Measurements from ENCODE around the gene SSNA1.

The SSNA1 gene

DNA sequence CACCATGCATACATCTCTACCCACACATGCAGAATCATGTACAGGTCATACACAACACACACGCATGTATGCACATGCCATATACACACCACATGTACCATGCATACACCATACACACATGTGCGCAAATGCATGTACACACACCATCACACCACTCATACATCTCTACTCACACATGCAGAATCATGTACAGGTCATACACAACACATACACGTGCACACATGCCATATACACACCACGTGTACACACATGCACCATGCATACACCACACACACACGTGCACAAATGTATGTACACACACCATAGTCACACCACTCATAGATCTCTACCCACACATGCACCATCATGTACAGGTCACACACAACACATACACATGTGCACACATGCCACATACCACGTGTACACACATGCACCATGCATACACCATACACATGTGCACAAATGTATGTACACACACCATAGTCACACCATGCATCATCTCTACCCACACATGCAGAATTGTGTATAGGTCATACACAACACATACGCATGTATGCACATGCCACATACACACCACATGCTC lies 35.6 kb upstream of the SSNA1 start:
- DNase-seq (ENCODE audit: low read depth in 2 of 2), result no peak

DNA sequence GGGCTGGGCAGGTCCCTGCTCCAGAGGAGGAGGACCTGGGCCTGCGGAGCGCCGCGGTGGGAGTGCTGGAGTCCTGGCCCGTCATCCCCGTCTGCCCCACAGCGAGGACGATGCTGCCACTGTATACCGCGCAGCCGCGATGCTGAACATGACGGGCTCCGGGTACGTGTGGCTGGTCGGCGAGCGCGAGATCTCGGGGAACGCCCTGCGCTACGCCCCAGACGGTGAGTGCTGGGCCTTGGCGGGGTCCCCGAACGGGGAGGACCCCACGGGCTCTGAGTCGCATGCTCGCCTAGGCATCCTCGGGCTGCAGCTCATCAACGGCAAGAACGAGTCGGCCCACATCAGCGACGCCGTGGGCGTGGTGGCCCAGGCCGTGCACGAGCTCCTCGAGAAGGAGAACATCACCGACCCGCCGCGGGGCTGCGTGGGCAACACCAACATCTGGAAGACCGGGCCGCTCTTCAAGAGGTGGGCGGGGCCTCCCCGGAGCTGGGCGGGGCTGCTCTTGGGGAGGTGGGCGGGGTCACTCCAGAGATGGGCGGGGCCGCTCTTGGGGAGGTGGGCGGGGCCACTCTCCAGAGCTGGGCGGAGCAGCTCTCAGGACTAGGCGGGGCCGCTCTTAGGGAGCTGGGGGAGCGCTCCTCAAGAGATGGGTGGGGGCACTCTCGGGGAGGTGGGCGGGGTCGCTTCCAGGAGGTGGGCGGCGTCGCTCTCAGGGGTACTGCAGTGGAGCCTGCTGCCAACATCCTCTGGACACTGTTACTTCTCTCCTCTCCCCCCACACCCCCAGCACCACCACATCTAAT lies 31.7 kb upstream of the SSNA1 start:
- peak; percentile 52 to 60 for DNase-seq (ENCODE audit: low read depth in 2 of 2)

DNA sequence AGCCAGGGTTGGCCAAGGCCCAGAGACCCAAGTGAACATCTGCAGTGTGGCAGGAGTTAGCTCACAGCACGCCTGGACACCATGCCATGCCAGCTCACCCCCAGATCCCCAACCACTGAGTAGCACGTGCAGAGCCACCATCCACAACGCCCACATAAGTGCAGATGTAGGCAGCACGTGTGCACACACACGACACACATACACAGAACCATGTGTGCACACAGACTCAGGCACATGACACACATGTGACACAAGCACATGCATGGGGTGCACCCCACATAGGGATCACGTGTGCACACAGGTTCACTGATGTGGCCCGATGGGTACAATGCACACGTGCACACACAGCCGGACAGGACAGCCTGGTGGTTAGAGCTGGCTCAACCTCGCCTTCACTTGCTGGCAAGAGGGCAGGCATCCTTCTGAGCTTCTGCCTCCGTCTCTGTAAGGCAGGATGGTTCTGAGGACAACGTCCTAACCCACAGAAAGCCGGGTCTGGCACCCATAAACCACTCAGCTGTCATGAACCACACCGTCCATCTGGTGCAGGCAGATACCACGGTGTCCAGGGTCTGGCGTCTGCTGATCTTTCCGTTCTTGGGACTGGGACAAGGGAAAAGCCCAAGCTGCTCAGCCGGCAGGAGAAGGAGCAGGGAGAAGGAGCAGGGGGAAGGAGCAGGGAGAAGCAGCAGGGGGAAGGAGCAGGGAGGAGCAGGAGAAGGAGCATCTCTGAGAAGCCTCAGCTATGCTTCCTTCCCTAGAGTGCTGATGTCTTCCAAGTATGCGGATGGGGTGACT lies 30.7 kb upstream of the SSNA1 start:
- DNase-seq (ENCODE audit: low read depth in 2 of 2), result no peak

DNA sequence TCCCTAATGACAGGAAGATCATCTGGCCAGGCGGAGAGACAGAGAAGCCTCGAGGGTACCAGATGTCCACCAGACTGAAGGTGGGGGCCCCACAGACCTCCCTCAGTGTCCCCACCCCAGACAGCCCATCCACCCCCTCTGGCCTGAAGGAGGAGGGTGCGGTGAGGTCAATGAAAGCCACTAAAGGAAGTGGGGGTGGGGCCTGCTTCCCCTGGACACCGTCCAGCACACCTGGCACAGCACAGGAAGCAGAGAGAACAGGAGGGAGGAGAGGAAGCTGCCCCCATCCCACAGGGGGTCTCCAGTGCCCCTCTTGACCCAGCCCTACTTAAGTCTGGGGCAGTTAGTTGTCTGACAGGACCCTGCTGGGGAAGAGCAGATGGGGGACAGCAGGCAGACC lies 29.9 kb upstream of the SSNA1 start:
- DNase-seq (ENCODE audit: low read depth in 2 of 2), result no peak

DNA sequence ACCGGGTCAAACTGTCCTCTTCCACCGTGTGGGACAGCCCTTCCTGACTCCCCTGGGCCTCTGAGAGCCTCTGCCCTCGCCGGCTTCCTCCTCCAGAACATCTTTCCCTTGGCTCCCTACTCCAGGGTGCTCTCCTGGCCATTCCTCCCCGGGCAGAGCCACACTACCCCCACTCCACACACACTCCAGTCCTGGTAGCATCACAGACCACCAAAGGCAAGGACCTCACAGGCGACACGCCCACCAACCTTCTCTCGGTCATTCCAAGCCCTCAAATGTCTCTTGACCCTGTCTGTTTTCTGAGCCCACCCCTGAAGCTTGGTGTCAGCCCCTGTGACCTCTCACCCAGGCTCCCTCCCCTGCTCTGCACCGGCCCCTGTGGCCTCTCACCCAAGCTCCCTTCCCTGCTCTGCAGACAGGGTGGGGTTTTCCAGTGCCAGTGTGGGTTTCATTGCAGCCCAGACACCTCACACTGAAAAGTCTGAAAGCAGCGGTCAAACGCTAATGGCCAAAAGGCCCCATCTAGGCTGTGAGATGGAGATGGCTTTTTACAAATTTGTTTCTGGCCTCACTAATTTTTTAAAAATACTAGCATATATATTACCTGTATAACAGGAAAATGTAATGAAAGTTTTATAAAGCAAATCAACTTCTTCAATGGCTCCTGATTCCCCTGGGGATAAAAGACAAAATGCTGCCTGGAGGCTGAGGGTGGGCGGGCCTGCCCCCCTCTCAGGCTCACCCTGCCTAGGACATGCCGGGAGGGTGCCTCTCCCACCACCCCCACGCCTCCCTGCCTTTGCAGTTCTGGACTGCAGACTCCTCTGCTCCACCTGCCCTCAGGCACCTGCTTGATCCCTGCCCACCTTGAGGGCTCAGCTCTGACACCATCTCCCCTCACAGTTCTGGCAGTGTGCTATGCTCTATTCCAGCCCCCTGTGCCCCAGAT lies 29.1 kb upstream of the SSNA1 start:
- DNase-seq (ENCODE audit: low read depth in 2 of 2), result no peak

DNA sequence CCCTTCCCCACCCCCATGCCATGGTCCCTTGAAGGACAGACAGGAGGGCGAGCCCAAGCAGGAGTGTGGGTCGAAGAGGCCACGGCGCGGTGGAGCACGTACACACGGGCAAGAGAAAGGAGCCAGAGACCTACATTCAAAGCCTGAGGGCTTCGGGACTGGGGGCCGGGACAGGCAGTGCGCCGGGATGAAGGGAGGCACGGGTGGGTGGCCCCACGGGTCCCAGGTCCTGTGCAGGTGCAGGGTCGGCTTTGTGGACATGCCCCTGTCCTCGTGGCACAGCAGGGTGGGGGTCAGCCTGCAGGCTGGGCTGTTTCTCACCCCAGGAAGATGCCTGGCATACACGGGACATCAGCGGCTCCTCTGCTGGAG lies 28.4 kb upstream of the SSNA1 start:
- DNase-seq (ENCODE audit: low read depth in 2 of 2), result no peak

DNA sequence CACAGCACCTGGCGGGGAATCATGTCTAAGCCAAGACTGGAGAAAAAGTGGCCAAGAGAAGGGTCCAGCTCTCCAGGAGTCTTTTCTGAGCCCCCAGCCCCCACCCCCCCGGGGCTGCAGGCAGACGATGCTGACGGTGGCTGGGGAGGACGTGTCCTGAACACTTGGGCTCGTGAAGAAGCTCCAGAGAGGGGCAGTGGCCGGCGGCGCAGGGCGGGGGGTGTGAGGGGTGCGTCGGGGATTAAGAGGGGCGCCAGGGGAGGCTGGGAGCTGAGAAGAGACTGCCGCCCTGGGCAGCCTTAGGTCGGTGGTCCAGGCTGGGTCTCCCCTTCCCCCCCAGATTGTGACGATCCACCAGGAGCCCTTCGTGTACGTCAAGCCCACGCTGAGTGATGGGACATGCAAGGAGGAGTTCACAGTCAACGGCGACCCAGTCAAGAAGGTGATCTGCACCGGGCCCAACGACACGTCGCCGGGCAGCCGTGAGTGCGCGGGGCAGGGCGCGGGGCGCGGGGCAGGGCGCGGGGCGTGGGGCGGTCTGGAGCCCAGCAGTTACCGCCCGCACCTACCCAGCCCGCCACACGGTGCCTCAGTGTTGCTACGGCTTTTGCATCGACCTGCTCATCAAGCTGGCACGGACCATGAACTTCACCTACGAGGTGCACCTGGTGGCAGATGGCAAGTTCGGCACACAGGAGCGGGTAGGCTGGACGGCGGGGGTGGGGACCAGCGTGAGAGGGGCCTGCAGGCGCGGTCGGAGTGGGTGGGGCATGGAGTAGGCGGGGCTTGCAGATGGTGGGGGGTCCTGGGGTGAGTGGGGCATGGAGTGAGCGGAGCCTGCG lies 27.5 kb upstream of the SSNA1 start:
- no peak for DNase-seq (ENCODE audit: low read depth in 2 of 2)

DNA sequence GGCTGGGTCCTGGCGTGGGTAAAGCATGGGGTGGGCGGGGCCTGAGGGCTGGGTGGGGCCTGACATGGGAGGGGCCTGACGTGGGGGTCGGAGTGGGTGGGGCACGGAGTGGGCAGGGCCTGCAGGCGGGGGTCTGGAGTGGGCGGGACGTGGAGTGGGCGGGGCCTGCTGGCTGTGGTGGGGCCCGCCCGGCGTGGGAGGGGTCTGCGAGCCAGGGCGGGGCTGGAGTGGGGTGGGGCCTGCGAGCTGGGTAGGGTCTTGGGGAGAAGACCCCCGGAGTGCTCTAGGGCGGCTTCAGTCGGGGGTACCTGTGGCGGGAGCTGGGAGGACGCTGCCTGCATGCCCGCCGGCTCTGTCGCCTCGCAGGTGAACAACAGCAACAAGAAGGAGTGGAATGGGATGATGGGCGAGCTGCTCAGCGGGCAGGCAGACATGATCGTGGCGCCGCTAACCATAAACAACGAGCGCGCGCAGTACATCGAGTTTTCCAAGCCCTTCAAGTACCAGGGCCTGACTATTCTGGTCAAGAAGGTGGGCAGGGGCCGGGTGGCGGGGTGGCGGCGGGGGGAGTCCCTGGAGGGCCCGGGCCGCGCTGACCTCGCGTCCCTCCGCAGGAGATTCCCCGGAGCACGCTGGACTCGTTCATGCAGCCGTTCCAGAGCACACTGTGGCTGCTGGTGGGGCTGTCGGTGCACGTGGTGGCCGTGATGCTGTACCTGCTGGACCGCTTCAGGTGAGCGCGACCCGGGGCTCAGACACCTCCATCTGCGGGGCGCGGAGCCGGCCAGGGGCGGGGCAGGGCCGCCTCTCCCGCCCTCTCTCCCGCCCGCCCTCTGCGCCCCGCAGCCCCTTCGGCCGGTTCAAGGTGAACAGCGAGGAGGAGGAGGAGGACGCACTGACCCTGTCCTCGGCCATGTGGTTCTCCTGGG lies 26.7 kb upstream of the SSNA1 start:
- DNase-seq (ENCODE audit: low read depth in 2 of 2), result no peak

DNA sequence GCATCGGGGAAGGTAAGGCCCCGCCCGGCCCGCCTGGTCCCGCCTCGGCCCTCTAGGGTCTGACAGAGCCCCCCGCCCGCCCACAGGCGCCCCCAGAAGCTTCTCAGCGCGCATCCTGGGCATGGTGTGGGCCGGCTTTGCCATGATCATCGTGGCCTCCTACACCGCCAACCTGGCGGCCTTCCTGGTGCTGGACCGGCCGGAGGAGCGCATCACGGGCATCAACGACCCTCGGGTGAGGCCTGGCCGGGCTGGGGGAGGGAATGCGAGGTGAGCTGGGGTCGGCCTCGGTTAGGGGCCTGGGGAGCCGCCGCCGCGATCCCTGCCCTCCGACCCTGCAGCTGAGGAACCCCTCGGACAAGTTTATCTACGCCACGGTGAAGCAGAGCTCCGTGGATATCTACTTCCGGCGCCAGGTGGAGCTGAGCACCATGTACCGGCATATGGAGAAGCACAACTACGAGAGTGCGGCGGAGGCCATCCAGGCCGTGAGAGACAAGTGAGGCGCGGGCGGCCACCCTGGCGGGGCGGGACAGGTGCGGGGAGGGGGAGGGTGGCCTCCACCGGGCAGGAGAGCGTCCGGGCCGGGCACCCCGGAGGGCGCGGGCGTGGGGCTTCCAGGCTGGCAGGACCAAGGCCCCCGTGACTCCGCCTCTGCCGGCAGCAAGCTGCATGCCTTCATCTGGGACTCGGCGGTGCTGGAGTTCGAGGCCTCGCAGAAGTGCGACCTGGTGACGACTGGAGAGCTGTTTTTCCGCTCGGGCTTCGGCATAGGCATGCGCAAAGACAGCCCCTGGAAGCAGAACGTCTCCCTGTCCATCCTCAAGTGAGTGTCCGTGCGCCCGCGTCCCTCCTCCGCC lies 25.7 kb upstream of the SSNA1 start:
- no peak for DNase-seq (ENCODE audit: low read depth in 2 of 2)

DNA sequence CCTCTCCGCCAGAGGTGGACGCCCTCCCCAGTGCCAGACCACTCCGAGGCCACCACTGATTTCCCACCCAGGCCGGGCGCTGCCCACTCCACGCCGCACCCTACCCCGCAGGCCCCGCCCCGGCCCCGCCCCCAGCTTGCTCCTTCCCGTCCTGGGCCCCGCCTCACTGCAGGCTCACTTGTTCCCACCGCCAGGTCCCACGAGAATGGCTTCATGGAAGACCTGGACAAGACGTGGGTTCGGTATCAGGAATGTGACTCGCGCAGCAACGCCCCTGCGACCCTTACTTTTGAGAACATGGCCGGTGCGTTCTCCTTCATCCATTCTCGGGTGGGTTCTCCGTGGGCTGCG lies 25.1 kb upstream of the SSNA1 start:
- no peak for DNase-seq (ENCODE audit: low read depth in 2 of 2)

DNA sequence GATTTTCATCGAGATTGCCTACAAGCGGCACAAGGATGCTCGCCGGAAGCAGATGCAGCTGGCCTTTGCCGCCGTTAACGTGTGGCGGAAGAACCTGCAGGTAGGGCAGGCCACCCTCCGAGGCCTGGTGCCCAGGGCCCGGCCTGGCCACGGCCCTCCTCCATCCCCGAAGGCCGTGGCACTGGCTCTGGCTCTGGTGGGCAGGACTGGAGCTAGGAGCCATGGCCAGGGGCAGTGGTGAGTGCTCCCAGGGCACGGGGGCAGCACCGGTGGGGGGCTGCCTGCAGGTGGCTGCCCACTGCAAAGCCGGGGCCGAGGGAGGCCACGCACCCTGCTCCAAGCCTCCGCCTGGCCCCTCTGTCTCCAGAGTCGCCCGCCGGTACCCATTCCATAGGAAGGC lies 24.7 kb upstream of the SSNA1 start:
- DNase-seq (ENCODE audit: low read depth in 2 of 2), result no peak

DNA sequence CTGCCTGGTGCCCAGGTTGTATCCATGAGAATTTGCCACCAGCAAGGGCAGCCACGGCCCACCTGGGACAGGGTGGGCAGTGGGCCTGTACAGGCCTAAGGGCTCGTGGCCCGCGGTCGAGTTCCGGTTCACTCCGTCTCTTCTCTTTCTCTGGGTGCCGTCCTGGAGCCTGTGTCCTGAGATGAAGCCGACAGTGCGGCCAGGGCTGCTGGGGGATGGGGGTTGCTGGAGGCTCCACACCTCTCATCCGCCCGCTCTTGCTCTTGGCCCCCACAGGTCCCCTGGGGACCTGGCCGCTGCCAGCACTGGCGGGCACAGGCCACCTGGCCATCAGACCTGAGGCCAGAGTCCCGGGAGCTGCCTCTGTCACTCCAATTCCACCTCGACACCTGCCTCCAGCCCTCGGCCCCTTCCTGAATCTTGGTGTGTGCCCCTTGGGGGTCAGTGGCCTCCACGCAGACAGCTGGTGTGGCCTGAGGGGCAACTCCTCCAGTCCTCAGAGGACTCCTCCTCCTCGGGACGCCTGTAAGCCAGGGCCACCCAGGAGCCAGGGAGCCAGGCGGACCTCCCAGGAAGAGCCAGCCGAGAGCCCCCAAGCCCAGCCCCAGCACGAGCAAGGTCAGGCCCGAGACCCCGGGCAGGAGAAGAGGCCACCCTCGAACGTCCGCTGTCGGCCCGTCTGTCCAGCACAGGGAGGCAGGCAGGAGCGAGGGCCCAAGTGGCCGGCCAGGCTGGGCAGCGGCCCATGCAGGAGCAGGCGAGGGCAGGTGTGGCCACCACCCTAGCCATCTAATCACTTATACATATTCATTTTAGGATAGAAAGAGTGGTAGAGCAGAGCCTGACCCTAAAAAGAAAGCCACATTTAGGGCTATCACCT lies 23.9 kb upstream of the SSNA1 start:
- no peak for DNase-seq (ENCODE audit: low read depth in 2 of 2)

DNA sequence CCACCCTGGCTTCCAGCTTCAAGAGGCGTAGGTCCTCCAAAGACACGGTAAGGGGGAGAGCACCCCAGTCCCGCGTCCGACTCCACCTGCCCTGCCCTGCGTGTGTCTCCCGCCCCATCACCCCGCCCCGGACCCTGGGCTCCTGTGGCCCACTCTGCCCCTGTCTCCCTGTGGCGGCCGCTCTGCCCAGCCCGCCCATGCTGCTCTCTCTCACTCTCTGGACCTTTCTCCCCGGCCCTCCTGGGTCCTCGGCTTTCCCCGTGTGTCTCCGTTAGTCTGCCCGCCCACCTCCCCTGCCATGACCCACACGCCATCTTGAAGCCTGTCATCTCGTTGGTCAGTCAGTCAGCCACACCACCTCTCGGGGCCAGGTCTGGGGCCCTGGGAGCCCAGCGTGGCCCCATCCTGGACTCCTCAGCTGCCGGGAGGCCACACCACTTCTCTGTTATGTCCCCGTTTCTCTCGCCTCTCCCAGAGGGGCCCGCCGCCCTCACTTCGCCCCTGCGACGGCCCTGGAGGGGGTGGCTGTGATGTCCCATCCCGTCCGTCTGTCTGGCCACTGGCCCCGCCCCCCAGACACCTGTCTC lies 23.1 kb upstream of the SSNA1 start:
- DNase-seq (ENCODE audit: low read depth in 2 of 2), result no peak

DNA sequence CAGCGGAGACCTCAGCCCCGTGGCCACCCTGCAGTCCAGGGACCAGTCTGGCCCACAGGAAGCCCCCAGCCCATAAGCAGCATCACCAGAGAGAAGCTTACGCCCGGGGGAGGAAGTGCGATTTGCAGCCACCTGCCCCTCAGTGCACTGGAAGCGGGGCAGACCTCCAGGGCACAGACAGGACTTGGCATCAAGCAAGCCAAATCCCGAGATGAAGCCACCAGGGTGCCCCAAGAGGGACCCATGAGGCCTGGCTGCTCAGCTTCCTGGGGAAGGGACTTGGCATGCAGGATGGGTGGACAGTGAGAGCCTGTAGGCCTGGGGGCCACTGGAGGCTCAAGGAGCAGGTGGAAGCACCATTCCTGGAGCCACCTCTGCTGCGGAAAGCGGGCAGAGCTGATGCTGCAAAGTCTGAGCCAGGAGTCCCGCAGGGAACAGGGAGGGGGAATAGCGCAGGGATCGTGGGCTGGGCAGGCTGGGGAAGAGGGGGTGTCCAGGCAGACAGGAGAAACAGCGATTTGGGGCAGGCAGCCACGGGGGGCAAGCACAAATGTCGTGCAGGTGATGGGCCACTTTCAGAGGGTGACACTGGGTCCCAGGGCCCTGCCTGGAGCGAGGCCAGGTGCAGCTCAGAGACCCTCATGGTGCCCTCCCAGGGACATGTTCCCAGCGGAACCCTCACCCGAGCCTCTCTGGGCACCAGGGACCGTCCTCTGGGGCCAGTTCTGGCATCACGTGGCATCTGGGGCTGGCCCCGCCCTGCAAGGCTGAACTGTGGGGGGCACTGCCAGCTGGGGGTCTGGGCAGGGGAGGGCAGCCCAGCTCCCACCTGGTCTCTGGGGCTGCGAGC lies 21.9 kb upstream of the SSNA1 start:
- no peak for DNase-seq (ENCODE audit: low read depth in 2 of 2)

DNA sequence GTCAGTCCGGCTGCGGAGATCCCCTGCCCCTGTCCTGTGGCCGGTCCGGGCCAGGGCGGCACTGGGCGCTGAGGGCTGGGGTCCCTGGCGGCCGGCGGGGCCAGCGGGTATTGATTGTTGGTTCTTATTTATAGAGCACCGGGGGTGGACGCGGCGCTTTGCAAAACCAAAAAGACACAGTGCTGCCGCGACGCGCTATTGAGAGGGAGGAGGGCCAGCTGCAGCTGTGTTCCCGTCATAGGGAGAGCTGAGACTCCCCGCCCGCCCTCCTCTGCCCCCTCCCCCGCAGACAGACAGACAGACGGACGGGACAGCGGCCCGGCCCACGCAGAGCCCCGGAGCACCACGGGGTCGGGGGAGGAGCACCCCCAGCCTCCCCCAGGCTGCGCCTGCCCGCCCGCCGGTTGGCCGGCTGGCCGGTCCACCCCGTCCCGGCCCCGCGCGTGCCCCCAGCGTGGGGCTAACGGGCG lies 21.2 kb upstream of the SSNA1 start:
- no peak for DNase-seq (ENCODE audit: low read depth in 2 of 2)

DNA sequence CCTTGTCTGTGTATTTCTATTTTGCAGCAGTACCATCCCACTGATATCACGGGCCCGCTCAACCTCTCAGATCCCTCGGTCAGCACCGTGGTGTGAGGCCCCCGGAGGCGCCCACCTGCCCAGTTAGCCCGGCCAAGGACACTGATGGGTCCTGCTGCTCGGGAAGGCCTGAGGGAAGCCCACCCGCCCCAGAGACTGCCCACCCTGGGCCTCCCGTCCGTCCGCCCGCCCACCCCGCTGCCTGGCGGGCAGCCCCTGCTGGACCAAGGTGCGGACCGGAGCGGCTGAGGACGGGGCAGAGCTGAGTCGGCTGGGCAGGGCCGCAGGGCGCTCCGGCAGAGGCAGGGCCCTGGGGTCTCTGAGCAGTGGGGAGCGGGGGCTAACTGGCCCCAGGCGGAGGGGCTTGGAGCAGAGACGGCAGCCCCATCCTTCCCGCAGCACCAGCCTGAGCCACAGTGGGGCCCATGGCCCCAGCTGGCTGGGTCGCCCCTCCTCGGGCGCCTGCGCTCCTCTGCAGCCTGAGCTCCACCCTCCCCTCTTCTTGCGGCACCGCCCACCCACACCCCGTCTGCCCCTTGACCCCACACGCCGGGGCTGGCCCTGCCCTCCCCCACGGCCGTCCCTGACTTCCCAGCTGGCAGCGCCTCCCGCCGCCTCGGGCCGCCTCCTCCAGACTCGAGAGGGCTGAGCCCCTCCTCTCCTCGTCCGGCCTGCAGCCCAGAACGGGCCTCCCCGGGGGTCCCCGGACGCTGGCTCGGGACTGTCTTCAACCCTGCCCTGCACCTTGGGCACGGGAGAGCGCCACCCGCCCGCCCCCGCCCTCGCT lies 20.5 kb upstream of the SSNA1 start:
- DNase-seq (ENCODE audit: low read depth in 2 of 2), result no peak

Measured in activated CD8-positive, alpha-beta memory T cell treated with anti-CD3 and anti-CD28 coated beads for 4 hours (primary cell).